ENCODE results near the gene CCR1.

GRCh38 chr3:46243560-46243959 lies 35.4 kb upstream of the CCR1 start:
- TF ChIP-seq CTCF (tag by site-specific recombination; IDR thresholded peaks at IDR 0.05) (no peak), ZNF391 (tag by site-specific recombination; IDR thresholded peaks at IDR 0.05; ENCODE audit: borderline replicate concordance, low read depth) (no peak), ZNF274 (IDR thresholded peaks at IDR 0.05; ENCODE audit: low read length) (no peak), ZNF274 (tag by site-specific recombination; IDR thresholded peaks at IDR 0.05; ENCODE audit: borderline replicate concordance) (no peak)
